A673 (cell line): ENCODE measurements around the gene HBP1. TPM values are rescaled to one million over a fixed set of nuclear protein-coding genes. Genes with fewer than 3 reads are reported as not detected.

Experiments used
- BruUV-seq: library from RNA; stranded (reverse); fragments of 400-500 nt; replicated peaks from 2 replicates; lab custom pipeline; 2021; lab: Mats Ljungman, UMichigan
- CTCF ChIA-PET: fragments of 300-600 bp; sonication (Branson Sonifier 250); formaldehyde crosslinking; loops from one replicate; lab custom pipeline; 2022; ENCODE audit warnings: antibody characterized with exemption; lab: Charles Lee
- POLR2A ChIA-PET: fragments of 300-600 bp; sonication (Branson Sonifier 250); formaldehyde crosslinking; loops from one replicate; lab custom pipeline; 2022; ENCODE audit warnings: antibody characterized with exemption; ENCODE audit not compliant: low non-redundant PET; lab: Charles Lee
- DNase-seq: peaks from one replicate; pipeline ENCODE4 v3.0.0-alpha.2; 2015; ENCODE audit warnings: low spot score
- H3K27ac ChIP-seq: fragments of 200-600 bp; sonication (generic); 2 replicates; pipeline ENCODE4 v1.5.1; 2016; ENCODE audit warnings: mixed run types, low read depth, mild to moderate bottlenecking, mixed read lengths, antibody characterized with exemption, low read length; ENCODE audit not compliant: poor library complexity, severe bottlenecking
- H3K27me3 ChIP-seq: fragments of 200-600 bp; sonication (generic); replicated peaks from 2 replicates; pipeline ENCODE4 v1.6.1; 2017; ENCODE audit warnings: mixed run types, low read depth, mild to moderate bottlenecking, mixed read lengths, antibody characterized with exemption, low read length; ENCODE audit not compliant: insufficient read depth, poor library complexity
- H3K36me3 ChIP-seq: fragments of 200-600 bp; sonication (generic); 2 replicates; pipeline ENCODE4 v1.6.1; 2016; ENCODE audit warnings: mixed run types, mild to moderate bottlenecking, mixed read lengths, antibody characterized with exemption, low read length; ENCODE audit not compliant: insufficient read depth, poor library complexity, severe bottlenecking
- H3K4me1 ChIP-seq: fragments of 200-600 bp; sonication (generic); 2 replicates; pipeline ENCODE4 v1.6.1; 2017; ENCODE audit warnings: mixed run types, mild to moderate bottlenecking, mixed read lengths, antibody characterized with exemption, low read length; ENCODE audit not compliant: insufficient read depth, poor library complexity, severe bottlenecking
- H3K4me3 ChIP-seq: fragments of 200-600 bp; sonication (generic); 2 replicates; pipeline ENCODE4 v1.5.1; 2016; ENCODE audit warnings: low read depth, mixed run types, mild to moderate bottlenecking, mixed read lengths, low read length; ENCODE audit not compliant: poor library complexity, severe bottlenecking
- H3K9me3 ChIP-seq: fragments of 200-600 bp; sonication (generic); 2 replicates; pipeline ENCODE4 v1.6.1; 2016; ENCODE audit warnings: mixed run types, low read depth, mild to moderate bottlenecking, mixed read lengths, antibody characterized with exemption, low read length; ENCODE audit not compliant: poor library complexity, severe bottlenecking
- CTCF ChIP-seq: fragments of 300-800, 200-600 bp; sonication (generic); conservative IDR thresholded peaks from 2 replicates; pipeline ENCODE4 v1.5.1; 2017; ENCODE audit warnings: low read depth, mild to moderate bottlenecking, antibody characterized with exemption, low read length, moderate library complexity, mixed read lengths
- EZH2 ChIP-seq: fragments of 200-600 bp; sonication (generic); IDR thresholded peaks from 2 replicates; pipeline ENCODE4 v1.6.1; 2017; ENCODE audit warnings: borderline replicate concordance, low read depth, mild to moderate bottlenecking, mixed read lengths, antibody characterized with exemption, low read length; ENCODE audit not compliant: poor library complexity, severe bottlenecking
- intact Hi-C: fragments of 100-400 bp; cut with micrococcal nuclease; formaldehyde crosslinking; loops from one replicate; pipeline ENCODE4 v1.10.0; 2022; ENCODE audit not compliant: unreplicated experiment
- total RNA-seq: library from RNA; stranded (reverse); gene quantifications from 2 replicates; pipeline ENCODE4 v1.2.3, GENCODE V29; 2021

HBP1 gene
- total RNA-seq, 1 experiment from 2014 or later: 11.7 TPM

GRCh38 chr7:107234436-107234835, 65.6 kb downstream of the HBP1 start:
- POLR2A ChIA-PET: no interaction called here
- TF ChIP-seq EZH2 (no peak), CTCF (no peak)

GRCh38 chr7:107236862-107237261, 68.1 kb downstream of the HBP1 start:
- POLR2A ChIA-PET: no interaction called here

More at GRCh38 chr7:107234436-107234835, 65.6 kb downstream of the HBP1 start:
- CTCF ChIA-PET: no interaction called here
- H3K9me3 ChIP-seq: no peaks in the 10 kb centered on the region
- intact Hi-C loops: no loop called here
- H3K36me3 ChIP-seq: no peaks in the 10 kb centered on the region
- no peak for DNase-seq
- H3K4me1 ChIP-seq: no peaks in the 10 kb centered on the region
- no peak overlapping the region for H3K4me3 ChIP-seq
- no peak overlapping the region for H3K27ac ChIP-seq
- H3K27me3 ChIP-seq: no peaks in the 10 kb centered on the region
- no TSS peak for BruUV-seq

GRCh38 chr7:107237451-107237850, 68.6 kb downstream of the HBP1 start:
- intact Hi-C loops: no loop called here
- Histone ChIP-seq H3K36me3 (no peaks in the 10 kb centered on the region), H3K27me3 (no peaks in the 10 kb centered on the region), H3K27ac (no peak overlapping the region), H3K4me1 (no peaks in the 10 kb centered on the region), H3K9me3 (no peaks in the 10 kb centered on the region), H3K4me3 (no peak overlapping the region)
- POLR2A ChIA-PET: no interaction called here
- CTCF ChIA-PET: no interaction called here
- TF ChIP-seq EZH2 (no peak), CTCF (no peak)
- DNase-seq: no peak
- no TSS peak for BruUV-seq

More at GRCh38 chr7:107236862-107237261, 68.1 kb downstream of the HBP1 start:
- intact Hi-C loops: no loop called here
- Histone ChIP-seq H3K4me1 (no peaks in the 10 kb centered on the region), H3K27ac (no peak overlapping the region), H3K9me3 (no peaks in the 10 kb centered on the region), H3K36me3 (no peaks in the 10 kb centered on the region), H3K27me3 (no peaks in the 10 kb centered on the region), H3K4me3 (no peak overlapping the region)
- no peak for TF ChIP-seq EZH2
- no peak for TF ChIP-seq CTCF
- DNase-seq: no peak
- CTCF ChIA-PET: no interaction called here
- no TSS peak for BruUV-seq
